NCI-H2196 (cell line): ENCODE measurements around the gene TBX10.
"Not testable (repeated sequence)": the region's sequence is repeated elsewhere in the genome, so short reads cannot be mapped to it uniquely, and the experiment has no call there.

Source experiments
- DNase-seq: peaks from one replicate; lab custom pipeline; 2025; ENCODE audit not compliant: unreplicated experiment; lab: John Stamatoyannopoulos, UW

Gene TBX10

GRCh38 chr11:67664696-67665540 is 25.4 kb upstream of the TBX10 start:
- no peak for DNase-seq

GRCh38 chr11:67664213-67664585 is 24.6 kb upstream of the TBX10 start:
- no peak for DNase-seq

- no peak for DNase-seq
Measured at GRCh38 chr11:67663532-67664212, 24.1 kb upstream of the TBX10 start.

- no peak for DNase-seq
Measured at GRCh38 chr11:67662835-67663531, 23.4 kb upstream of the TBX10 start.

GRCh38 chr11:67662142-67662834 is 22.7 kb upstream of the TBX10 start:
- DNase-seq = no peak

- DNase-seq = not testable (repeated sequence)
Measured at GRCh38 chr11:67660752-67661151, 21.2 kb upstream of the TBX10 start.

- not testable (repeated sequence) for DNase-seq
Measured at GRCh38 chr11:67659651-67660165, 20.1 kb upstream of the TBX10 start.

- DNase-seq = no peak
Measured at GRCh38 chr11:67657300-67657699, 17.7 kb upstream of the TBX10 start.

GRCh38 chr11:67656278-67656922 is 16.8 kb upstream of the TBX10 start:
- DNase-seq = no peak

- DNase-seq = no peak
Measured at GRCh38 chr11:67654225-67654624, 14.7 kb upstream of the TBX10 start.

GRCh38 chr11:67652965-67653845 is 13.6 kb upstream of the TBX10 start:
- DNase-seq = no peak

- DNase-seq = no peak
Measured at GRCh38 chr11:67651976-67652781, 12.6 kb upstream of the TBX10 start.

GRCh38 chr11:67649634-67650510 is 10.3 kb upstream of the TBX10 start:
- DNase-seq = no peak

- DNase-seq = no peak
Measured at GRCh38 chr11:67648796-67649613, 9.4 kb upstream of the TBX10 start.

- DNase-seq = no peak
Measured at GRCh38 chr11:67648140-67648795, 8.7 kb upstream of the TBX10 start.

GRCh38 chr11:67647471-67647870 is 7.9 kb upstream of the TBX10 start:
- DNase-seq = no peak
